ENCODE data around the gene SAMD4A.

The SAMD4A gene

DNA sequence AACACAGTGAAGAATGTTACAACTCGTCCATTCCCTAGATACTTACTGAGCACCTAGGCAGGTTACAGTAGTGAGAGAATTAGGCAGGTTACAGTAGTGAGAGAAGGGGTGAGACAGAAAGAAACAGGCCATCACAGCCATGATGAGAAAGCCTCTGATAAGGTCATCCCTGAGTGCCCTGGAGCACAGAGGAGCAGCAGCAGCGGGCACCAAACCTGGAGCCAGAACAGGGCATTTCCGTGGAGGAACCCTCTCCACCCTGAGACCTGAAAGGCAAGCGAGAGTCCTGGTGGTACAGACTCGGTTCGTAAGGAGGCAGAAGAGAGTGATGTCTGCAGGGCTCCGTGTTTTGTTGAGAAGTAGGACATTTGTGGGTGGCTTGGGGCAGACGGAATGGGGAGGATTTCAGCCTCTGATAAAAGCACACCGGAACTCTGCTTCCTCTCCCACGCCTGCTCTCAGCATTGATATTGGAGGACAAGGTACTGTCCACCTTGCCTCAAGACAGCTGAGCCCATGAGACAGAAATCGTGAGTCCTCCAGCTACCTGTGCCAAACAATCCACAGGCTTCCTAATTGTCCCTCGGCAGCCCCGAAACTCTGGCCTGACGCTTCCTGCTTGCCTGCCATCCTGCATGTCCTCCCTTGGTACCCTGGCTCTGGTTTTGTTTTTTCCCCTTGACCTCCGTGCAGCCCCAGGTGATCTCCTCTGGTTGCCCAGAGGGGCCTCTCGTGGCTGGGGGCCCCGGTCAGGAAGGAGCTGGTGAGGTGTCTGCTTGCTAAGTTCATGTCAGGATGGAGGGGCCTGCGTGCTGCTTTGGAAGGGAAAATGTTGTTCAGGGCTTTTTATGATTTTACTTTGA, 199.6 kb downstream of the SAMD4A start:
- no peak for DNase-seq (ENCODE audit: low spot score)

DNA sequence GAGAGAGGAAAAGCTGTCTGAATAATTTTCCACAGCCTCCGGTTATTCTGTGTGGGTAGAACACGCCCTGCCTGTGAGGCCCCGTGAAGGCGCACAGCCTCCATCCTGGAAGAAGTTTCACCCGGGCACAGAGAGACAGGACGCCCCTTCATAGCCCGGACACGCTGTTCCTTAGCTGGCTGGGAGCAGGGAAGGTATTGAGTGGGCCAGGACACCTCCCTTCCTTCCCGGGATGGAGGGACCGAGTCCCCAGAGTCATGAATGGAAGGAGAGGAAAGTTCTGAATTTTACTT, 200.2 kb downstream of the SAMD4A start:
- no peak for DNase-seq (ENCODE audit: low spot score)

DNA sequence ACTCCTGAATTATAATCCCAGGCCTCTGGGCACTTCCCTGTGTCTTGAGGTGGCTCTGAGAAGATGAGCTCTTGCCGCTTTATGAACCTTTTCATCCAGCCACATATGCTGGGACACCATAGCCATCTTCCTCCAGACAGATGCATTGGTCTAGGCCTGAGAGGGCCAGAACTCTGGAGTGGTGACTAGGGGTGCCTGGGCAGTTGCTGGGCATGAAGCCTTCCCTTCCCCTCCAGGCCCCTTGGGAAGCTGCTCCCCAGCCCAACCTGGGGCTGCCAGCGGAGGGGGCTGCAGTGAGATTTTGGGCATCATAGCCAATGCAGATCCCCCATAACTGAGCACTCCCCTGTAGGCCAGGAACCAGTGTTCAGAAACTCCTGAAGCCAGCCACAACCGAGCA, 200.5 kb downstream of the SAMD4A start:
- DNase-seq (ENCODE audit: low spot score) = no peak

DNA sequence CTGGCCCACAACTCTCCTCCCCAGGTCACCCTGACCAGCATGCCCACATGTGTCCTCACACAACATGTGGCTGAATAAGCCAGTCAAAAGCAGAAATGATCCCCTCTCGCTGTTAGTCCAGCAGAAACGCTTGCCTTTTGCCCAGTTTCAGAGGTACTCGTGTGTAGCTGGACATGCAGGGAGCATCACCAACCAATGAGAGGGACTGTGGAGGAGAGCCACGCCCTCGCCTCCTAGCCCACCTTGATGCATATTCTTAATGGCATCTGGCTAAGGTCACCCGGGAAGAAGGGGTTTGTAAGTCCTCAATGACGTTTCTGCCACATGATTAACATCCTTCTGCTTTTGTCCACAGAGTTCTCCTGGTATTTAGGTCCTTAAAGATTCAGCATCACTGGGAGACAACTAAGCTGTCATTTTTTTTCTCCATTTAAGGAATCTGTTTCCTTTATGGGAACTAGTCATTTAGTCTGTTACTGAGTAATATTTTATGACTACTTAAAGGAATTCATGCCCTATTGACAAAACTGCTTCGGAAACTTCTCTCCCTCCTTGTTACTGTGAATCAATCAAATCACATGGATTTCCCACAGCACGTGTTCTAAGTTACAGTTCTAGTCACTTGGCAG, 201.7 kb downstream of the SAMD4A start:
- no peak for DNase-seq (ENCODE audit: low spot score)

DNA sequence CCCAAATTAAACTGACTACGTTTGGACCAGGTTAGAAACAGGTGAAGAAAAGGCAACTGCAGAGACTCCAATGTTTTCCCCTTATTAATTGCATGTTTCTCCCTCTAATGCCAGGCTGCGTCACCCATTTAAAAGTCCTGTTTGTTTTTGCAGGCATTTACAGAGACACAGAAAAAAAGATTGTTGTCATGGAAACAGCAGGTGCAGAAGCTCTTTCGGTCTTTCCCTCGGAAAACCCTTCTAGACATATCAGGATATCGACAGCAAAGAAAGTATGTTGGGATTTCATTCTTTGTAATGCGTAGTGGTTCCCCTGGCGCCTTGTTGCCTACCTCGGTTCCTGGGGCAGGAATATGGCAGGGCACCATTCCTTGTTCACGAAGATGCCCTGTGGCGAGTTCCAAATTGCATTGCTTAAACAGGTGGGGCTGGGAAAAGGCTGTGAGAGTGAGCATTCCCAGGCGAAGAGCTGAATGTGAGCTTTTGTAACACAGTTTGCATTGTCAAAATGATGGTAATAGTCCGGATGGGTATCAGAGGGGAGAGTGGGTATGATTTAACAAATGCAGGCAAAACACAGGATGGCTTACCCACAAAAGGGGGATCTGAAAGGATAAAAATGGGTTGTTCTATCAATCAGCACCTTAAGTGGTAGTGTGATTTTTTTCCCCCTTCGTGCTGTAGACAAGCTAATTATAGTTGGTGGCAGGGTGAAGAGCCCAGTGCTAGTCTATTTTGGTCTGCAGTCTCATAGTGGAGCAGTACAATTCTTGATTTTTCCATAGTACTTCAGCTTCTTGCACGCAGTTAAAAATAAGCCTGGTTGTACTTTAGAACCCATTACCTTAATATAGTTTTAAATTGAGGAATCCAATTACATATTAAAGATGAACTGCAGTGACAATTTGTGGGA, 203.3 kb downstream of the SAMD4A start:
- DNase-seq (ENCODE audit: low spot score) = no peak

DNA sequence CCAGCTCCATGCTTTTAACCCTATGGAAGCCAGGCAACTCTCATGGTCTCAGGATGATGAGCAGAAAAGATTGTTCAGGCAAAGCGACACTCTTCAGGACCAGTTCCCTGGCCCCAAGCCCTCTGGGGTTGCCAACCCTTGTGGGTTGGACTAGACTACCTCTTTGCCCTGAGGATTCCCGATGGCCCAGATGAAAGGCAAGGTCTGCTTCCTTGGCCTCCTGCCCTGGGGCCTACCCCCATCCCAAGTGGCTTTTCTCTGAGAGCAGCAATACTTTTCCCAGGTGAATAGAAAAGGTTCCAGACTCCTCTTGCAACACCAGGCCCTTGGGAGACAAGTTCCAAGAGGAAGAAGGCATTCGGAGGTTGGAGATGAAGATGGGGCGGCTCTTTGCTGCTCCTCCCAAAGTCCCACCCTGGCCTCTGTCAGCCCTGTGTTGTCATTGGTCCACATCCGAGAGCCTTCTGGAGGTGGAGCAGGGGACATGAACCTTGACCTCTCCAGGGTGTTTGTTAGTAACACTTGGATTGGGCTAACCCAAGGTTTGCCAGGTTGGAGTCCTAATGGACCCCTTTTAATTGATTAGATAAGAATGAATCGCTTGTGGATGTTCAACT, 204.6 kb downstream of the SAMD4A start:
- DNase-seq (ENCODE audit: low spot score) = no peak

DNA sequence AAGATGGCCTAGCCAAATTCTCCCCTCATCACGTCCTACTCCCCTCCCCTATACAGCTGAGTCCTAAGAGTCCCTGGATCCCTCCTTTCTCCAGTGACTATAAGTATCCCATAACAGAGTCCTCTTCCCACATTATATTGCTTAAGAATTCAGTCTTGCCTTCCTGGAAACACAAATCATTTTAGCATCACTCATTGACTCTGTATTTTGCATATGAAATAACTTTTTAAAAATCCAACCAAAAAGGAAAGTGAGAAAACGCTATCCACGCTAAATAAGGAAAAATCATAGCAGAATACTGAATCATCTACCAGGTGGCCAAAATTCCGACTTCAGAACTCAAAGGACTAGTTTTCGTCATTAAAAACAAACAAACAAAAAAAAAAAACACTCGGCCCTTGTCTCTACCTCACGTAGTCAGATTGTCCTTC, 205.5 kb downstream of the SAMD4A start:
- no peak for DNase-seq (ENCODE audit: low spot score)

DNA sequence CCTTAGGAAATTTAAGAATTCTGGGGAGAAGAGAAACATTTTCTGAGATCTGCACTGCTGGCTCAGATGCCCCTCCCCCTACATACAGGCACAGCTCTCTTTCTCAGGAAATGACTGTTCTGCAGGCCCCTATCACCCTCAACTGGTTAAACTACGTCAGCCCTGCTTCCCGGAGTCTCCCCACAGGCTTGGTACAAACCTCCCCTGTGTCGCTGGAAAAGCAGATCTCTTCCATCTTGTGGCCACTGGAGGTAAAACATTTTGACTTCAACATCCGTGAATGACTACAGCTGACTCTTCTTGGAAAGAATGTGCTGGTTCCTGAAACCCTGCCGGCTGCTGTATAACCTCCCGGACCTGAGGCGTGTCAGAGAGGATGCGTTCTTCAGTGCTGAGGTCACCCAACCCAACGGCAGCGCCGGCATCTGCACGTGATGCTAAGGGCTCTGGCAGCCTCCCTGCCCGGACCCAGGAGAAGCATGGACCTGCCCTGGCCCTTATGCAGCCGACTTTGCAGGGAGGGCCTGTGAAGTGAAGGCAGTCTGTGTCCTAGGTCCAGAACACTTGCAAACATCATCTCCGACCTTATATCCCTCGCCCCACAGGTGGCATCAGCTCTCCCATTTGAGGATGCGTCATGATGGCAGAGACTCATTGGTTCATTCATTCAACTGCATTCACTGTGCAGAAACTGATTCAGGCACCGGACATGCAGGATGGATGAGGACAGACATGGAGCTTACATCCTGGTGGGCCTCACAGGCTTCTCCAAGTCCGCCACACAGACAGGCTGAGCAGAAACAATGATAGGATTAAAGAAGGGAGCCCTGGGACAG, 206.5 kb downstream of the SAMD4A start:
- peak; percentile 79 for DNase-seq (ENCODE audit: low spot score)

DNA sequence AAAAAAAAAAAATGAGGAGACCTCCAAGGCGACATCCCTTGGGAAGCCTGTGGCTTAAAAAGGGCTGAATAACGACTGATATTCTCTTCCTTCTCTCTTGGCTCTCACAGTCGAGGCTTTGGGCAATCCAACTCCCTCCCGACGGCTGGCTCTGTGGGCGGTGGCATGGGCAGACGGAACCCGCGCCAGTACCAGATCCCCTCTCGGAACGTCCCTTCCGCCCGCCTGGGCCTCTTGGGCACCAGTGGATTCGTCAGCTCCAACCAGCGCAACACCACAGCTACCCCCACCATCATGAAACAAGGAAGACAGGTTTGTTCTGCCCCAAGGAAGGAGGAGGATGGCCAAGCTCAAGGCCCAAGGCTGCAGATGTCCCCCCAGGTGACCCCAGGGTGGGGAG, 207.9 kb downstream of the SAMD4A start:
- no peak for DNase-seq (ENCODE audit: low spot score)

DNA sequence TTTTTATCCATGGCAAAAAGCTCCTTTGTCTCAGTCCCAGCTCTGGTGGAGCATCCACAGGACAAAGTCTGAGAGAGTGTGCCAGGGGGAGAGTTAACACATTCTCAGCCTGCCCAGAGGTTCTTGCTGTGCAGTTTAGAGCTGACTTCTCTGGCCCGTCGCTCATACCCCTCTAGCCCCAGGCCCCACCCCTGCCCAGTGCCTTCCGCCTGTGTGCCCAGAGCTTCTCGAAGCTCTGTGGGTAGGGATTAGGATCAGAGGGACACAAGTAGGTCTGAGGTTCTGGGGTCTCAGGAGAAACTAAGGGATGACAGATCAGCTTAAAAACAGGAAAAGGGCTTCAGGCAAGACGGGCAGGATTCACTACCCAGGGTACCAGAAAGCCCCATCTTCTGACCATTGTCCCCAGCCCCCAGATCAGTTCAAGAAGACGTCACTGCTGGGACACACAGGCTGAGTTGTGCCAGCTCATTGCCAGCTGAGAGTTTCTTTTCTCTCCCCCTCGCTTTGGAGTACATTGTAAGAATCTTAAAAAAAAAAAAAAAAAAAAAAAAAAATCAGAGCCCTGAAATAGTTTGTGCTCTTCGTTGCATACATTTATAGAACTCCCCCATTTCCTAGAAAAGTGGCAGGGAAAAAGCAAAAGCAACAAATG, 208.7 kb downstream of the SAMD4A start:
- no peak for DNase-seq (ENCODE audit: low spot score)

DNA sequence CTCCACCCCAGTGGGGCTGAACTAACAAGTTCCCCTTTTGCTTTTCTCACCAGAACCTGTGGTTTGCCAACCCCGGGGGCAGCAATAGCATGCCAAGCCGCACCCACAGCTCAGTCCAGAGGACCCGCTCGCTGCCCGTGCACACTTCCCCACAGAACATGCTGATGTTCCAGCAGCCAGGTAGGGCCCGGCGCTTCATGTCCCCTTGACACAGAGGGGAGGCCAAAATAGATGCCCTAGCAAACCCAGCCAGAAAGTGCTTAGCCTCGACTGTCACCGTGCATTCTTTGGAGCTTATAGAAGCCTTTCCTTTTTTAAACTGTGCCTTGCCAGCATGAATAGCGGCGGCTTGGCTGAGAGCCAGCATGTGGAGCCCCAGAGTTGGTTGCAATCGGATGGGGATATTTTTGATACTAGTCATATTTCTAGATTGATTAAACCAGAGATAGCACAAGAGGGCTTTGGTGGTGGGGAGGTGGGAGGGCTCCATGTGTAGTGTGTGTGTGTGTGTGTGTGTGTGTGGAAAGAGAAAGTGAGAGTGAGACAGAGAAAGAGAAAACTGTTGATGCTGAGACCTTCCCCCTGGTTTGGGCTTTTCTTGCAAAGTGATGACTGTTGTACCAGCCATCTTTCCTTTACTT, 209.6 kb downstream of the SAMD4A start:
- DNase-seq (ENCODE audit: low spot score) = peak; percentile 53

DNA sequence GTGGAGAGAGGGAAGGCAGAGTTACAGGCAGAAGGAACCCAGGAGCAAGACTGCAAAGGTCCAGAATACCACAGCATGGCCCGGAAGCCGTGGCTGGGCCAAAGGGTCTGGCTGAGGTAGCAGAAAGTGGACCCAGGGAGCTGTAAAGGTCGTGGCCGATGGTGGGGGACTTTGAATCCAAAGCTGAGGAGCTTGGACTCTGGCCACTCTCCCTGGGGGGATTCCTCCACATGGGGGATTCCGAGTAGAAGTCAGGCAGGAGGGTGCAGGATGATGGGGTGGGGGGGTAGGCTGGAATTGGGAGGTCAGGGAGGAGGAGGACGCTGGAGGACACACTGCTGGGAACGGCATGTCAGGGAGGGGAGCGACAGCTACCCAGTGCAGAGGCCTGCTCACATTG, 210.5 kb downstream of the SAMD4A start:
- no peak for DNase-seq (ENCODE audit: low spot score)

DNA sequence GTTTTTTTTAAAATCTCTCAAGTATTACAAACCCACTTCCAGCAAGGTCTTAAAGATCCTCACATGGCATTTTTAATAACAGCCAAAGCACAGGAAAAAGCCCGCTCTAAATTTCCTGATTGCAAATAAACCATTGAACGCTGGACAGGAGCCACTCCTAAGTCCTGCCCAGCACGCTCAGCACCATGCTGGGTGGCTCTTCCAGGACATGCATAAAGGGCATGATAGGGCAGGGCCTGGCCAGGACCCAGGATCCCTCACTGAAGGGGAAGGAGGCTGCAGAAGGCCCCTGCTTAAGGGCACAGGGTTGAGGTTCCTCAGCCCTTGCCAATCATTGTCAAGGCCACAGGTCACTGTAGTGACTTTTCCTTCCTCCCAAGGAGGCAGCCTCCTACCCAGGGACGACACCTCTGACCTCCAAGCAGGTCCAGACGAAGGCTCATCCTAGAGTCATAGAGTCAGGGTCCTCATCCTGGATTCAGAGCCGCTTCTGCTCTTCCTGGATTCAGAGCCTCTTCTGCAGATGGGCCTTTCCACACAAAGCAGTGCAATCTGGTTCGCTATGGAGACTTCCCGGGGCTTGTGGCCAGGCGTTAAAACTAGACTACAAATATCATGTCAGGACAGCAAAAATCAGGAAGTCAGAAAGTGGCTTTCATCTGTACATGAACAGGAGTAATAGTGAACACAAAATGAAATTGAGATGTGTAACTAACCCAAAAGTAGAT, 211.9 kb downstream of the SAMD4A start:
- DNase-seq (ENCODE audit: low spot score) = peak; percentile 74

DNA sequence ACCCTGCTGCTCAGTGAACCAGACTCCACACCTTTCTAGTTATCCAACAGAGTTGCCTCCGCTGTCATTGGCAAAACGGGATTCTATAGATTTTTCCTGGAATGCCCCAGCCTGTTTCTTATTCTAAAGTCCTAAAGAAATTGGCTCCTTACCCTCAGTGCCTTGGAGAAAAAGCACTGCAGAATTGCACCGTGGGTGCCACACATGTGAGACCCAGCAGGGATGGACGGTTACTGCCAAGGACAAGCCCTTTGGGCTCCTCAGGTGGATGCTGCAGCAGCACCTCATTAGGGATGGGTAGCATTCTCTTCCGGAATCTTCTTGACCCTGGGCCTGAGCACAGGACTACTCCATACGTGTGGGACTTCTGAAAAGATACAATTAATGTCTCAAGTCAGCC, 214.2 kb downstream of the SAMD4A start:
- DNase-seq (ENCODE audit: low spot score) = no peak

DNA sequence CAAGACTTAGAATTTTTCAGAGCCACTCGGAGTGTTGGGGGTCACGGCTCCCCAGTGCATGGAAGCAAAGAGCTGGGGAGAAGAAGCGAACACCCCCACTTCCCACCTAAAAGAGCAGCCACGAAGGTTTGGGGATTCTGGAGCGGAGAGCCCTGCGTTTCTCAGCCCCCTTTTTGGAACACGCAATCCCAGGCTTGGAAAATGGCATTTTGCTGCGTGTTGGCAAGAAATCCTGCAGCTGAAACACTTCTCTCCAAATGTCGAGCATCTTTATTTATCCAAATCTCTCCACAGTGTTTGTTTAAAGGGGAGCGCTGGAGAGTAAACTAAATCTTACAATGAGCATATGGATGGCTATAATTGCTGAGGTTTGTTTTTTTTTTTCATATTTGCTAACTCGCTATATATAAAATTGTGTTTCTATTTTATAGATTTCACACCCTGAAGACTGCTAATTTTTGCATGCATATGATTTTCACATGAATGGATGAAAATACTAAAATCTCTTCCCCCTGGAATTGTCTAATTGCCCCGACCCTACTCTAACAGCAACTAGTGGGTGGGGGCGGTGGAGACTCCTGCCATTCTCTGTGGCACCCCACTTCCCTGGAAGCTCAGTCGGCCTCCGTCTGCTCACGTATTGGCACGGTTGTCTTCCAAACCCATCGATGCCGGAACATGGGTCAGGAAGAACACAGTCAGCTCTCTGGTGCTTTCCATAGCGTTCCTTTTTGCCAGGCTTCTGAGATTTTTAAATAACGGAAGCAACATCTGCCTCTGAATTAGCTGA, 215.2 kb downstream of the SAMD4A start:
- no peak for DNase-seq (ENCODE audit: low spot score)

DNA sequence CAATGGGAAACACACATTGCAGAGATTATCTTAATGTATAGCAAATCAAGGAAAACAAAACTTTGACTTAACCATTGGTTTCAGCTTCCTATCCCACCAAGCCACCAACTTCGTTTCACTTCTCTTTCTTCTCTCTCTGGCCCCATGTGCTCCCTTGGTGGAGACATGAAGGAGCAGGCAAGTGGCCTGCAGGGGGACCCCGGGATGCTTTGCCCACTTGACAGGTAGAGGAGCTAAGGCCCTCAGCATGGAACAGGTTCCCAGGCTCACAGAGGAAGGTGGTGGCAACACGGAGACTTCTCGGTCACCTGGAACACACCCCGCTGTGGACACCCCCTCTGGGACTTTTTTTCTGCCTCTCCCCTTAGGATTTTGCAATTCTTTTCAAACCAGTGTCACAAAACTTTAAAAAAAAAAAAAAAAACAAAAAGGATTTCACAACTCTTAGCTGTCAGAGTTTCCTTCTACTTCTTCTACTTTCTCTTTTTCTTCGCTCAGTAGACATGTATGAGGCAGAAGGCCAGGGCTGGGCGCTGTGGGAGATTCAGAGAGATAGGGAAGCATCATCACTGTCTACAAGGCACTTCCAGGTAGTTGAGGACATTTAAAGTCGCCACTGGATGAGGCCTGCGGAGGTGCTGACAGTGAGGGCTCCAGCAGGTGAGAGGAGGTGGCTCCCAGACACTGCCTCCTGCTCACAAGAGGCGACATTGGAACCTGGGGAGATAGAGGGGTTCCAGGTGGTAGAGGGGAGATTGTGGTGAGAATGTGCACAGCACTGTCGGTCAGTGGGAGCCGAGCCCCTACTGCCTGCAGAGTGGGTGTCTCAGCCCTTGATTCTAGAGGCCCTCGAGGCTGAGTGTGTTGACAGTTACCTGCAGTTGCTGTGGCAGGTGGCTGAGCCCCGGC, 216.1 kb downstream of the SAMD4A start:
- DNase-seq (ENCODE audit: low spot score) = peak; percentile 77

DNA sequence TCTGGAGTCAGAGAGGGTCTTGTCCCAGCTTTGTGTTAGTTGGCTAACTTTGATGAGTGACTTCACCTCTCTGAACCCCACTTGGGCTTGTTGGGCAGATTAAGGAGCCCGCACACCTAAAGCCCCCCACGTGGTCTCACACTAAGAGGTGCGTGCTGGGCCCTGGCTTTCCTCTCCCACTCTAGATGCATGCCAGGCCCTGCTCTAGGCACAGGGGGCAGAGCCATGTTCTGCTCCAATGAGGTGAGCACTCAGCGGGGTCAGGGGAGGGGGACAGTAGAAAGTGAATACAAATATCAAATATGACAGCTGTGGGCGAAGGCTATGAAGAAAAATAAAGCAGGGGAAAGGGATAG, 216.7 kb downstream of the SAMD4A start:
- no peak for DNase-seq (ENCODE audit: low spot score)

DNA sequence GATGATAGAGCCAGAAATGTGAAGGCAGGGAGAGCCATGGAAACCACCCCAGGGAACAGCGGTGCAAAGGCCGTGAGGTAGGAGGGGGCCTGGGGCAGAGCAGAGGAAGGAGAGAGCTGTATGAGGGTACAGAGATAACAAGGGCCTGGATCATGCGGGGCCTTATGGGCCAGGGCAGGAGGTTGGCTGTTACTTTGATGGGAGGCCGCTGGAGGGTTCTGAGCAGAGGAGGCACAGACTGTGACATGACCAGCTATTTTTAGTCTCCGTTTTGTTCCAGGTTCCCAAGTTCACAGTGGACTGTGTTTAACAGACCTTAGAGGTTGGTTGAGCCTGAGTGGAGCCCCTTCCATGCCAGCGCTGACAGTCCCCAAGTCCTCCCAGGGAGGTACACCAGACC, 217.1 kb downstream of the SAMD4A start:
- no peak for DNase-seq (ENCODE audit: low spot score)

Measured in pons (tissue), 1 donor.